ENCODE data around the gene KIAA1549. TPM values are rescaled to one million over a fixed set of nuclear protein-coding genes. Genes with fewer than 3 reads are reported as not detected.

Gene KIAA1549
- total and polyA plus RNA-seq, 2 of the 8 experiments (the other 6 are each of a cell fraction or from before 2014, with no cell fraction given), result 6.5 to 17.3 TPM

DNA sequence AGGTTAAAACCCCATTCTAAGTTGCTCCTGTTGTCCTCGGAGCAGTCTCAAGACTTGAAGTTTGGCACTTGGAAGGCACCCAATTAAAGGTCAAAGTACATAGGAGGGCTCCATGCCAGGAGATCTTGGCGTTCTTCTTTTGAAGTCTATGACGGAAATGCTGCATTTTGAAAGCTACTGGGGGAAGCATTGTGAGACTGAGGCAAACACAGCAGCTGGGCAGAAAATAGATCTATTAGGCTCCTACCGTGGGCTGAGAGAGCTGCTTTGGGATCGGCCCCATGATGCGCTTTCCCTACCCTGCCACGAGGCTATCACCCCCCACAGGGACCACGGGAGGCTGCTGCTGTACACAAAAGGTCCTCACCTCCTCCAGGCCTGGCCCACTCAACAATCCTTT is 20.0 kb downstream of the KIAA1549 start:
- no peak overlapping the region for H2BK20ac ChIP-seq (ENCODE audit: low read length)
- peaks cover 4 to 5% of the 10 kb centered on the region in 2 experiments for H4K20me1 ChIP-seq (replicated peaks in 1 of 2; ENCODE audit: control insufficient read depth in 1 of 2, insufficient read depth in 2 of 2, low read length in 2 of 2)
- H3K36me3 ChIP-seq (ENCODE audit: control insufficient read depth in 2 of 4, insufficient read depth in 4 of 4, low read length in 3 of 4), result no peaks in the 10 kb centered on the region
- H2BK15ac ChIP-seq (ENCODE audit: low read length), result peak overlapping the region; percentile 92; the same call in 1 of the 2 replicates
- no peak overlapping the region for H3K4ac ChIP-seq (replicated peaks; ENCODE audit: insufficient read length, low read depth, low read length)
- H3K18ac ChIP-seq (ENCODE audit: extremely low read depth, low read length), result no peak overlapping the region; the same call in 1 of the 2 replicates
- no peak overlapping the region for H2BK12ac ChIP-seq (ENCODE audit: low read depth, low read length)
- H3K4me1 ChIP-seq (replicated peaks in 1 of 4; ENCODE audit: control insufficient read depth in 3 of 4, insufficient read depth in 4 of 4, low read length in 3 of 4), result peaks cover 1 to 11% (median 8%) of the 10 kb centered on the region in 4 experiments
- H2AK5ac ChIP-seq (ENCODE audit: low read depth, low read length), result no peak overlapping the region; the same call in 1 of the 2 replicates
- H3K79me1 ChIP-seq (ENCODE audit: low read depth, low read length), result peaks cover 19% of the 10 kb centered on the region
- no peak overlapping the region for H3K14ac ChIP-seq (ENCODE audit: insufficient read length)
- no peak overlapping the region for H4K91ac ChIP-seq (replicated peaks; ENCODE audit: insufficient read length, low read length)
- H3K9ac ChIP-seq (replicated peaks in 1 of 4; ENCODE audit: extremely low read depth in 1 of 4, low read depth in 3 of 4, low read length in 3 of 4), result no peak overlapping the region
- ChIA-PET CTCF (ENCODE audit: partially characterized antibody) (interaction anchor here (0.9 to 1.4 kb wide), 2 partner anchors 13 to 26 kb away, joined by 3 read pairs; no protein-coding TSS in a partner anchor), POLR2A (ENCODE audit: partially characterized antibody) (no interaction called here)
- DNase-seq (ENCODE audit: low read depth in 1 of 2, low spot score in 2 of 2) (no peak), FAIRE-seq (no peak)
- H3K9me3 ChIP-seq (ENCODE audit: insufficient read depth in 2 of 2, low read depth in 1 of 2, low read length in 1 of 2), result no peaks in the 10 kb centered on the region
- H3K23me2 ChIP-seq (ENCODE audit: low read depth, low read length), result no peaks in the 10 kb centered on the region
- no peak overlapping the region for H3K56ac ChIP-seq (replicated peaks; ENCODE audit: insufficient read length, low read depth, low read length)
- no peak overlapping the region for H3K23ac ChIP-seq (ENCODE audit: insufficient read length)
- no peaks in the 10 kb centered on the region for H3K27me3 ChIP-seq (replicated peaks in 1 of 4; ENCODE audit: control insufficient read depth in 3 of 4, extremely low read depth in 1 of 4, insufficient read depth in 3 of 4, low read length in 3 of 4)
- no peak overlapping the region for H3K27ac ChIP-seq (ENCODE audit: low read depth, low read length)
- TF ChIP-seq, protein P1, sequence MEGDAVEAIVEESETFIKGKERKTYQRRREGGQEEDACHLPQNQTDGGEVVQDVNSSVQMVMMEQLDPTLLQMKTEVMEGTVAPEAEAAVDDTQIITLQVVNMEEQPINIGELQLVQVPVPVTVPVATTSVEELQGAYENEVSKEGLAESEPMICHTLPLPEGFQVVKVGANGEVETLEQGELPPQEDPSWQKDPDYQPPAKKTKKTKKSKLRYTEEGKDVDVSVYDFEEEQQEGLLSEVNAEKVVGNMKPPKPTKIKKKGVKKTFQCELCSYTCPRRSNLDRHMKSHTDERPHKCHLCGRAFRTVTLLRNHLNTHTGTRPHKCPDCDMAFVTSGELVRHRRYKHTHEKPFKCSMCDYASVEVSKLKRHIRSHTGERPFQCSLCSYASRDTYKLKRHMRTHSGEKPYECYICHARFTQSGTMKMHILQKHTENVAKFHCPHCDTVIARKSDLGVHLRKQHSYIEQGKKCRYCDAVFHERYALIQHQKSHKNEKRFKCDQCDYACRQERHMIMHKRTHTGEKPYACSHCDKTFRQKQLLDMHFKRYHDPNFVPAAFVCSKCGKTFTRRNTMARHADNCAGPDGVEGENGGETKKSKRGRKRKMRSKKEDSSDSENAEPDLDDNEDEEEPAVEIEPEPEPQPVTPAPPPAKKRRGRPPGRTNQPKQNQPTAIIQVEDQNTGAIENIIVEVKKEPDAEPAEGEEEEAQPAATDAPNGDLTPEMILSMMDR (IDR thresholded peaks at IDR 0.05; ENCODE audit: control extremely low read depth in 1 of 3, insufficient read depth in 1 of 3, low read depth in 1 of 3, low read length in 3 of 3), result peak in 1 of 3 experiments; percentile 6; a peak in 1 of 4 replicates
- TF ChIP-seq EZH2 (IDR thresholded peaks at IDR 0.05; ENCODE audit: low read depth, low read length, severe bottlenecking), result no peak
- H4K8ac ChIP-seq (ENCODE audit: extremely low read depth, insufficient read depth, low read length), result no peak overlapping the region
- peaks cover 8 to 75% of the 10 kb centered on the region in 2 experiments; a peak in 3 of 4 replicates for H3K79me2 ChIP-seq (ENCODE audit: control insufficient read depth in 1 of 2, insufficient read depth in 2 of 2, low read length in 2 of 2)
- no peak overlapping the region for H3K4me3 ChIP-seq (ENCODE audit: extremely low read depth in 1 of 4, insufficient read depth in 2 of 4, low read depth in 3 of 4, low read length in 4 of 4)
- no peak overlapping the region for H2BK120ac ChIP-seq (replicated peaks; ENCODE audit: low read depth, low read length)
- no peak overlapping the region for H2BK5ac ChIP-seq (ENCODE audit: low read depth, low read length)
- no peak overlapping the region for H2AFZ ChIP-seq (ENCODE audit: low read length)
- H3K4me2 ChIP-seq (ENCODE audit: insufficient read depth in 1 of 2, low read depth in 2 of 2, low read length in 2 of 2), result peak overlapping the region; percentile 16 to 24; a peak in 1 of 4 replicates
- H4K5ac ChIP-seq (ENCODE audit: insufficient read length, low read depth, low read length), result no peak overlapping the region
- 60% methylated on average over 8 of the region's 8 CpGs; no CpG with 5 or more reads in 1 of the 2 experiments for WGBS, 2 experiments (ENCODE audit: extremely low coverage in 1 of 2, insufficient coverage in 1 of 2, insufficient read length in 1 of 2, insufficient replicate concordance in 2 of 2, low coverage in 1 of 2, low lambda C conversion rate in 2 of 2, missing lambda C conversion rate in 1 of 2)

Measured in H1 (cell line).